GM23338 (cell line): ENCODE measurements around the gene HAL. TPM values are rescaled to one million over a fixed set of nuclear protein-coding genes. Genes with fewer than 3 reads are reported as not detected.

ENCODE experiments used
- ATAC-seq: fragments of 200-7000 bp; cut with Tn5 transposase; 3 replicates; pipeline ENCODE4 v1.9.1; 2020
- DNase-seq: peaks from one replicate; pipeline ENCODE4 v3.0.0-alpha.2; 2015; ENCODE audit warnings: low spot score
- H2AFZ ChIP-seq: fragments of 200-600 bp; sonication (generic); 2 replicates; pipeline ENCODE4 v1.8.0; 2016; ENCODE audit warnings: antibody characterized with exemption, mild to moderate bottlenecking, moderate library complexity
- H3F3A ChIP-seq: fragments of 200-600 bp; sonication (generic); replicated peaks from 2 replicates; pipeline ENCODE4 v1.8.0; 2017; ENCODE audit warnings: antibody characterized with exemption, mixed run types, low read depth
- H3K27ac ChIP-seq: fragments of 200-600 bp; sonication (generic); 2 replicates; pipeline ENCODE4 v1.6.1; 2016; ENCODE audit warnings: low read depth
- H3K27me3 ChIP-seq: fragments of 200-600 bp; sonication (generic); 2 replicates; pipeline ENCODE4 v1.8.0; 2016; ENCODE audit warnings: mild to moderate bottlenecking, mixed run types, moderate library complexity; ENCODE audit not compliant: insufficient read depth
- H3K36me3 ChIP-seq: fragments of 200-600 bp; sonication (generic); 2 replicates; pipeline ENCODE4 v1.8.0; 2016; ENCODE audit warnings: mild to moderate bottlenecking; ENCODE audit not compliant: insufficient read depth
- H3K4me1 ChIP-seq: fragments of 200-600 bp; sonication (generic); 2 replicates; pipeline ENCODE4 v1.8.0; 2016; ENCODE audit warnings: mild to moderate bottlenecking, moderate library complexity; ENCODE audit not compliant: insufficient read depth
- H3K4me2 ChIP-seq: fragments of 200-600 bp; sonication (generic); 2 replicates; pipeline ENCODE4 v1.7.1; 2017; ENCODE audit warnings: mixed run types
- H3K4me3 ChIP-seq: fragments of 200-600 bp; sonication (generic); 2 replicates; pipeline ENCODE4 v1.6.1; 2016; ENCODE audit warnings: mixed run types
- H3K79me2 ChIP-seq: fragments of 200-600 bp; sonication (generic); replicated peaks from 2 replicates; pipeline ENCODE4 v1.8.0; 2017; ENCODE audit warnings: mild to moderate bottlenecking; ENCODE audit not compliant: insufficient read depth
- H3K9me2 ChIP-seq: fragments of 200-600 bp; sonication (generic); 2 replicates; pipeline ENCODE4 v1.8.0; 2017; ENCODE audit not compliant: insufficient read depth
- H4K20me1 ChIP-seq: fragments of 200-600 bp; sonication (generic); replicated peaks from 2 replicates; pipeline ENCODE4 v1.8.0; 2017; ENCODE audit warnings: mild to moderate bottlenecking; ENCODE audit not compliant: insufficient read depth
- H3K27ac Mint-ChIP-seq: 2 replicates; pipeline ENCODE4 v1.8.0; 2020; ENCODE audit warnings: inconsistent platforms, mild to moderate bottlenecking, moderate library complexity, mixed read lengths
- H3K27me3 Mint-ChIP-seq: 3 replicates; pipeline ENCODE4 v1.8.0; 2022; ENCODE audit warnings: low read depth, mild to moderate bottlenecking, moderate library complexity, mixed read lengths, inconsistent platforms; ENCODE audit not compliant: insufficient read depth, poor library complexity
- H3K36me3 Mint-ChIP-seq: 3 replicates; pipeline ENCODE4 v1.8.0; 2021; ENCODE audit warnings: low read depth, mild to moderate bottlenecking, inconsistent platforms, moderate library complexity, mixed read lengths
- H3K4me1 Mint-ChIP-seq: 3 replicates; pipeline ENCODE4 v1.8.0; 2020; ENCODE audit warnings: mild to moderate bottlenecking, inconsistent platforms, mixed read lengths
- H3K4me3 Mint-ChIP-seq: 3 replicates; pipeline ENCODE4 v1.8.0; 2021; ENCODE audit warnings: moderate library complexity, mild to moderate bottlenecking, inconsistent platforms, mixed read lengths
- H3K9me3 Mint-ChIP-seq: 3 replicates; pipeline ENCODE4 v1.8.0; 2020; ENCODE audit warnings: moderate library complexity, mild to moderate bottlenecking, inconsistent platforms, mixed read lengths
- CREB1 ChIP-seq: fragments of 250-450 bp; sonication (Bioruptor Pico); IDR thresholded peaks from 2 replicates; pipeline ENCODE4 v1.5.0; 2020; ENCODE audit warnings: low read depth, mild to moderate bottlenecking, moderate library complexity
- JUNB ChIP-seq: IDR thresholded peaks from one replicate; pipeline ENCODE4 v1.6.1; 2016; ENCODE audit warnings: antibody characterized with exemption; ENCODE audit not compliant: unreplicated experiment
- POLR2AphosphoS5 ChIP-seq: IDR thresholded peaks from 2 replicates; pipeline ENCODE4 v1.6.1; 2016; ENCODE audit warnings: antibody characterized with exemption, low read depth
- STAT1 ChIP-seq: IDR thresholded peaks from one replicate; pipeline ENCODE4 v1.6.1; 2016; ENCODE audit warnings: antibody characterized with exemption; ENCODE audit not compliant: unreplicated experiment
- ZNF114 ChIP-seq: fragments of 250-450 bp; sonication (Bioruptor Pico); IDR thresholded peaks from 2 replicates; pipeline ENCODE4 v1.5.0; 2020; ENCODE audit warnings: mild to moderate bottlenecking, moderate library complexity
- ZNF462 ChIP-seq: fragments of 250-450 bp; sonication (Bioruptor Pico); IDR thresholded peaks from 2 replicates; pipeline ENCODE4 v1.5.0; 2020; ENCODE audit warnings: mild to moderate bottlenecking, moderate library complexity
- polyA plus RNA-seq: library from polyadenylated mRNA; unstranded; fragments of >200 nt; fragmentation: Nextera tagmentation; extraction: Ambion mirVana; gene quantifications from 2 replicates; pipeline ENCODE4 v1.2.1, GENCODE V29; 2016
- total RNA-seq: library from RNA; depleted of rRNA; stranded (reverse); fragments of >200 nt; shearing (Covaris generic); gene quantifications from 2 replicates; pipeline ENCODE4 v1.2.3, GENCODE V29; 2014
- TF ChIP-seq, protein P1 (sequence below): IDR thresholded peaks from 2 replicates; pipeline ENCODE4 v1.6.1; 2016; ENCODE audit warnings: antibody characterized with exemption

HAL gene
- total and polyA plus RNA-seq, 2 experiments from 2014 or later, result 0.17 to 0.24 TPM

- TF ChIP-seq ZNF462 (CRISPR knock-in tag) (no peak), JUNB (no peak), STAT1 (no peak), POLR2AphosphoS5 (no peak)
These were observed 40.8 kb upstream of the HAL start (continued) for GRCh38 chr12:96036765-96037455.

DNA sequence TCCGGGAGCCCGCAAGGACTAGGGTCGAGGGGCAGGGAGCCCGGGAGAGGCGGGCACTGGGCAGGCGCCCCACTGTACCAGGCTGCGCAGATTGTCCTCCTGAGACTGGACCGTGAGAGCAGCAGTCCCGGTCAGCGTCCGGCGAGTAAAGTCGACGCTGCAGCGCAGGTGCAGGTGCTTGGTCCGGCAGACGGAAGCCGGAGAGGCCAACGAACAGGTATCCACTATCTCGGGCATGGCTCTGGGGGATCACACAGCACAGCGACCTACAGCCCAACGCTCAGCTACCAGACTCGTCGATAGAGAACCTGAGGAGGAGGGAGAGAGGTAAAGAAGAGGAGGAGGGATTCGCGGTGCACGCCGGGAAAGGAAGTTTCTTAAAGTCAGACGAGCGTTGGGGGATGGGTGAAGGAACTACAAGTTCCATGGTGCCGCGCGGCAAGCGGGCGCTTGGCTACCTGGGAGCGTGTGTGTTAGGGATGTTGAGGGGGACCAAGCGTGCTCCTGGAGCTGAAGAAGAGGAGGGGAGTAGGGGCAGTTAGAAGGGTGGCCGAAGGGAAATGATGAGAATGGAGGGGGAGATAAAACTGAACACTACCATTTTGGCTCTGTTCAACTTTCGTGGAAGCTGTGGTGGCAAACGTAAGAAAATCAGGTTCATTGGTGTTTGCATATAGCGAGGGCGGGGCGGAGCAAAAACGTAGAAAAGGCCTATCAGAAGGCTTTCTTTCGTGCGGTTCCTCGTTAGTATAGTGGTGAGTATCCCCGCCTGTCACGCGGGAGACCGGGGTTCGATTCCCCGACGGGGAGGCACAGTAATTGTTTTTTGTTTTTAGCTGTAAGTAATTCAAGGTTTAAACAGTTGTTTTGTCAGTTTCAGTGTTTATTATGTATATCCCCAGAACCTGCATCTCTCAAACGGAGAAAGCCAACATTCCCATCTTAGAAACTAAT lies 39.4 kb upstream of the HAL start, which contains the start of gene LTA4H:
TSS of gene LTA4H (minus strand) at position 305 of the 954 bp plus-strand sequence. CDS start at position 237, 68 bp downstream.
- DNase-seq (peak; percentile 100), ATAC-seq (peak; percentile 94)
- Mint-ChIP-seq H3K27ac (no peak within 1 kb of the TSS), H3K36me3 (no peaks in the 10 kb centered on the region), H3K4me1 (peaks cover 2% of the 10 kb centered on the region; the same call in 1 of the 3 replicates), H3K4me3 (no peak within 1 kb of the TSS), H3K27me3 (no peaks in the 10 kb centered on the region), H3K9me3 (no peaks in the 10 kb centered on the region)
- Histone ChIP-seq H4K20me1 (no peaks in the 10 kb centered on the region), H3K4me2 (peak within 1 kb of the TSS; percentile 84), H3K9me2 (no peaks in the 10 kb centered on the region), H3F3A (no peaks in the 10 kb centered on the region), H3K79me2 (peaks cover 42% of the 10 kb centered on the region), H2AFZ (peak within 1 kb of the TSS; percentile 5), H3K4me1 (peaks cover 10% of the 10 kb centered on the region), H3K4me3 (peak within 1 kb of the TSS; percentile 90), H3K27me3 (no peaks in the 10 kb centered on the region), H3K36me3 (no peaks in the 10 kb centered on the region), H3K27ac (no peak within 1 kb of the TSS)
- peak; percentile 99 for TF ChIP-seq POLR2AphosphoS5
- no peak for TF ChIP-seq JUNB
- TF ChIP-seq CREB1, result peak; percentile 62
- TF ChIP-seq, protein P1, sequence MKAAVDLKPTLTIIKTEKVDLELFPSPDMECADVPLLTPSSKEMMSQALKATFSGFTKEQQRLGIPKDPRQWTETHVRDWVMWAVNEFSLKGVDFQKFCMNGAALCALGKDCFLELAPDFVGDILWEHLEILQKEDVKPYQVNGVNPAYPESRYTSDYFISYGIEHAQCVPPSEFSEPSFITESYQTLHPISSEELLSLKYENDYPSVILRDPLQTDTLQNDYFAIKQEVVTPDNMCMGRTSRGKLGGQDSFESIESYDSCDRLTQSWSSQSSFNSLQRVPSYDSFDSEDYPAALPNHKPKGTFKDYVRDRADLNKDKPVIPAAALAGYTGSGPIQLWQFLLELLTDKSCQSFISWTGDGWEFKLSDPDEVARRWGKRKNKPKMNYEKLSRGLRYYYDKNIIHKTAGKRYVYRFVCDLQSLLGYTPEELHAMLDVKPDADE, result peak; percentile 82
- no peak for TF ChIP-seq ZNF114 (CRISPR knock-in tag)
